Cardiac septum (tissue), 1 donor: ENCODE data around the gene RNF224. TPM values are rescaled to one million over a fixed set of nuclear protein-coding genes. Genes with fewer than 3 reads are reported as not detected.
"Not testable (repeated sequence)": the region's sequence is repeated elsewhere in the genome, so short reads cannot be mapped to it uniquely, and the experiment has no call there.

ENCODE experiments used
- DNase-seq: peaks from one replicate; pipeline ENCODE4 v3.0.0-alpha.2; 2020; ENCODE audit warnings: low spot score
- intact Hi-C: fragments of 100-400 bp; cut with DNase I; formaldehyde crosslinking; loops from one replicate; pipeline ENCODE4 v1.14.0; 2022
- total RNA-seq: library from RNA; stranded (reverse); fragmentation: NEBNext Ultra II Directional; extraction: Animal tissue kit (Norgen Biotek cat#: 25700); gene quantifications from one replicate; pipeline ENCODE4 v1.2.1, GENCODE V29; 2021
- donor health status: DM: no; HTN: no; CAD: no.

Gene RNF224
- total RNA-seq, 1 donor from 2014 or later = not detected

DNA sequence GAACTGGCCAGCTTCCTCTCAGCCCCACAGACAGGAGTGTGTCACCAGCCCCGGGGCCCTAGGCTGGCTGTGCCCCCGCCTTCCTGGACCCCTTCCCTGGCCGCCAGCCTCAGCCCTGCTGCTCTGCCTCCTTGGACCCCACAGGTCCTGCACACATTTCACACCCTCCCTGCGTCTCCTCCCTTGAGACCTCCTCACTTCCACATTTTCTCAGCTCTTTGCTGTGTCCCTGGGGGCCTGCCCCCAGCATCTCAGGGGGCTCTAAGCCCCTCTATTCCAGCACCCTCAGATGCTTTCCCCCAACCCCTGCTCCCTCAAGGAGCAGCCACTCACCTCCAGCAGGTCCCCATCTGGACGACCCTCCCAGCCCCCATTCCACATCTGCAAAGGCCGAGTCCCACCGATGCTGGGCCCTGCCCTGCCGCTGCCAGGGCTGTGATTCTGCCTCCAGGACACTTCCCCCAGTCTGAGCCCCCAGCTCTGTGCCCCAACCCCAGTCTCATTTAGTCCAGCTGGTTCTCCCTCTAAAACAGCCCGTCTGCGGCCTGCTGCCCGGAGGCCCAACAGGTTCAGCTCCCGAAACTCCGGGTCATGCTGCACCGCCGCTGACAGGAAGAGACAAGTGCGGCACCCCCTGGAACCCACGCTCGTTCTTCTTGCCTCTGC is 7.6 kb downstream of the RNF224 start:
- DNase-seq = no peak
- intact Hi-C loops = no loop called here

- intact Hi-C loops = no loop called here
- DNase-seq = no peak
Measured at GRCh38 chr9:137235424-137236237, 8.3 kb downstream of the RNF224 start.

DNA sequence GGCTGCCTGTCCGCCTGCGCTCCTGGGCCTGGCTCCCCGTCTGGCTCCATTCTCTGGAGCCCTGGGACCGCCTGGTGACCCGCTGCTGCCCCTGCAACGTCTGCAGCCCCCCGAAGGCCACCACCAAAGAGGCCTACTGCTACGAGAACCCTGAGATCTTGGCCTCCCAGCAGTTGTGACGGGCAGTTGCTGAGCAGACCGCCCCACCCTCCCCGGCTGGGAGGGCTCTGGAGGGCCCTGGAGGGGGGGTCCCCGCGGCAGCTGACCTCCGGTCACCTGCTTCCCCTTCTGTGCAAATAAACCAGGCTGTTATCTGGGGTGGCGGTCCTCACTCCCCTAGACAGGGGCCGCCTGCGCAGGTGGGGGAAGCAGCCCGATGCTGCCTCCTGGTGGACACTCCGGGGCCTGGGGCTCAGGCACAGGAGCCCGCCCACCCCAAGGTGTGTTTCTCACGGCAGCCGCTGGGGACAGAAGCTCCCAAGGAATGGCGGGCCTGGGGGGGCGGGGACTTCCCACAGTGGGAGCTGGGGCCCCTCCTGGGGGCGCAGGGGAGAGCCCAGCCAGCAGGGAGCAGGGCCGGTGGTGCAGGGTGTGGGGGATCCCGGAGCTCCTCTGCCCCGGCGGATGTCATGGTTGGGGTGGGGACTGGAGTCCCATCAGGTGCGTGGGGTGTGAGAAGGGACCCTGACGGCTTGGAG is 9.1 kb downstream of the RNF224 start:
- intact Hi-C loops = no loop called here

DNA sequence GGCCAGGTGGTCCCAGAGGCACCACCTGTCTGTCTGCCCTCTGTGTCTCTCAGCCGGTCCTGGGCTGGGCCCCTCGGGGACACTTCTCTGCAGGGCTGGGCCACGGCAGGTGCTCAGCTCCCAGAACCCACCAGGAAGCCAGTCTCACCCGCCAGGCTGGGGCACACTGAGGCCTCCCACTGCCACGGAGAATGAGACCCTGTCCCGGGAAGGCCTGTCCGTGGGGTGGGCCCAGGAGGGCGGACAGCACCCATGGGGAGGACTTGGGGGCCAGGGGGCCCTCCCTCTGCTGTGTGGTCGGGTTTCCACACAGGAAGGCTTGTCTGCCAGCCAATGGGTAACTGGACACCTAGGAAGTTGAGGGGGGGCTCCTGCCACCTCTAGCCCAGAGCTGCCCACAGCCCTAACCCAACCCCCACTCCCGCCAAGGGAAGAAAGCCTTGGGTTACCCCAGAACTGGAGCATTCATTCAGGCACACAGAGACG is 9.7 kb downstream of the RNF224 start:
- no peak for DNase-seq
- intact Hi-C loops = no loop called here

More for the DNA sequence above, 9.1 kb downstream of the RNF224 start:
- DNase-seq = peak; percentile 94

DNA sequence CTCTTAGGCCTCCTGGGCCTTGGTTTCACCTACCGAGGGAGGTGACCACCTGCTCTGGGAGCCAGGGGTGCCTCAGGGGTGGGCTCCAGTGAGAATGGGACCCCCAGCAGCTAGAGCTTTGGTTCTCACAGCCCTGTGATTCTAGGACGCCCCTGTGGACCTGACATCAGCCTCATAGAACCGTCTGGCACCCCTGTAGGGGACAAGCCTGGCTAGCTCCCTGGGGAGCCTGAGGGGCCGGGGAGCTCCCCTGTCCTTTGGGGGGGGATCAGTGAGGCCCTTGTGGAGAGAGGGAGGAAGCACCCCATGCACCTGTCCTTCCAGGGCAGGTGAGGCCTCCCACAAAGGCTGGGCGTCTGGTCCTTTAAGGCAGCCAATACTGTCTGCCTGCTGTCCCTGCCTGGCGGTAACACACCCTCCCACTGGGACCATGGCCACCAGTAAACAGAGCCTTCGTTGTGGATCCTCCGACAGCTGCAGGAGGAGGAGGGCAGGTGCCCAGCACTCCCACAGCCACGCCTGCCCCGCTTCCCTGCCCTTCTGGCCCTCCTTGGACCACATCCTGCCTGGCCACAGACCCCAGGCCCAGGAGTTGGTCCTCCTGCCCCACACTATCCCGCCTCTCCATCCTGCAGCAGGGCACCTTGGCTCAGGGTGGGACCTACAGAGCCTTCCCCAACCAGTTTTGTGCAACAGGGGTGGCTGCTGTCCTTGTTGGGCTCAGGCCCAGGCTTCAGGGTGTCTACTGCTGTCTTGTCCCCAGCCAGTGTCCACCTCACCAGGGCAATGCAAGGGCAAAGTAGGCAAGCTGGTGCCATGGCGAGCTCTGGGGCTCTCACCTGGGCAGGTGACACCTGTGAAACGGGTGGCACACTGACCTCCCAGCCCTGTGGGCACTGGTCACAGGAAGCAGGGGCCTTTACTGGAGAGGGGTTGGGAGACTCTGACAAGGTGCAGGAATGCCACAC is 10.7 kb downstream of the RNF224 start:
- DNase-seq = no peak
- intact Hi-C loops = loop anchor here (2.0 kb wide), 1 partner anchor 13 kb away; the partner anchor contains the start of gene CYSRT1

GRCh38 chr9:137239541-137240200 is 12.4 kb downstream of the RNF224 start:
- intact Hi-C loops = loop anchor here (1.0 to 2.0 kb wide), 3 partner anchors 15 to 169 kb away; partner anchors contain the start of genes CYSRT1 and NELFB
- DNase-seq = not testable (repeated sequence)

DNA sequence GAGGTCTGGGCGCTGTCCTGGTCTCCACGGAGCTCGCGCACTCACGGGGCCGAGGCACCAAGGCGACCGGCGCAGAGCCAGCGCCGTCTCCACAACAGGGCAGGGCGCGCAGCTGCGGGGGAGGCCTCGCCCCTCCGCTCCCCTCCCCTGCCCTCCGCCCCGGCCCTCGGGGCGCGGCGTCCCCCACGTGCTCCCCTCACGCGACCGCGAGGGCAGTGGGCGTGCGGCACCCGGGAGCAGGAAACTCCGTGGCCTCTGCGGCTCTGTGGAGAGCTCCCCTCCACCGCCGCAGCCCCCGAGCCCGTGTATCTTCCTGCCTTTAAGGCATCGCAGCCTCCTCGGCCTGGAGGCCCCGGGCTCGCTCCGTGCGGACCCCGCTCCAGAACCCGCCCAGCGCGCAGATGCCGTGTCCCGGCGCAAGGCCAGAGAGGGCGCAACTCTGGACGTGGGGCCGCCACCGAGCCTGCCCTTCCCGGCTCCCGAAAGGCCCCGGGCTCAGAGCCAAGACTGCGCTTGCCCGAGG is 13.1 kb downstream of the RNF224 start:
- peak; percentile 87 for DNase-seq
- intact Hi-C loops = loop anchor here (1.0 to 2.0 kb wide), 2 partner anchors 14 to 168 kb away; partner anchors contain the start of gene NELFB

- intact Hi-C loops = loop anchor here (1.0 to 2.0 kb wide), 2 partner anchors 14 to 167 kb away; partner anchors contain the start of gene NELFB
- DNase-seq = peak; percentile 99
Measured at GRCh38 chr9:137240841-137241489, 13.7 kb downstream of the RNF224 start, which contains the start of gene TUBB4B. TSS of gene TUBB4B (plus strand) at chr9:137241287. CDS start at chr9:137241361, 74 bp downstream.

DNA sequence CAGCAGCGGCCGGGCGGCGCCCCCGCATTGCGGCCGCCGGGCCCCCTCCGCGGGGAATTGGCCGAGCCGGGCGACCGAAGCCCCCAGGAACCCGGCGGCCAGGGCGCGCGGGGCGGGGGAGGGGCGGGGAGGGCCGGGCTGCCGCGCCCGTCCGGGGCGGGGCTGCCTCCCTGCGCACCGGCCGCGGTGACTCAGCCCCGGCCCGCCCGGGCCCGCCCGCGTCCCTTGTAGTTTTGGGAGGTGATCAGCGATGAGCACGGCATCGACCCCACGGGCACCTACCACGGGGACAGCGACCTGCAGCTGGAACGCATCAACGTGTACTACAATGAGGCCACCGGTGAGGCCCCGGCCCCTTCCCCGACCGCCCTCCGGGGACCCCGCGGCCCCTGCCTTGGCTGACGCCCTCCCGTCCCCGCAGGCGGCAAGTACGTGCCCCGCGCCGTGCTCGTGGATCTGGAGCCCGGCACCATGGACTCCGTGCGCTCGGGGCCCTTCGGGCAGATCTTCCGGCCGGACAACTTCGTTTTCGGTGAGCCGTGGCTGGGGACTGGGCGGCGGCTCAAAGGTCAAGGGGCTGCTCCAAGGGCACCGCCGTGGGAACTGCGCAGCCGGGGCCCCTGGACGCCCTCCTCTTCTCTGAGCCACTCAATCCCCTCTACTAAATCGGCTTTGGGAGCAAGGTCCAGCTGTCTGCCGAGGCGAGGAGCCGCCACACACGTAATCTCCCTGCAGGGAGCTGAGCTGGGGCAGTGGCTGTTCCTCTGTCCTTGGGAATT is 14.4 kb downstream of the RNF224 start:
- intact Hi-C loops = loop anchor here (2.0 kb wide), 1 partner anchor 13 kb away; the partner anchor contains the start of gene NELFB

GRCh38 chr9:137242269-137243203 is 15.2 kb downstream of the RNF224 start:
- DNase-seq = no peak
- intact Hi-C loops = no loop called here

More for the DNA sequence above, 14.4 kb downstream of the RNF224 start:
- DNase-seq = peak; percentile 87

GRCh38 chr9:137243266-137243625 is 15.9 kb downstream of the RNF224 start:
- DNase-seq, intact Hi-C loops: not testable (repeated sequence)

DNA sequence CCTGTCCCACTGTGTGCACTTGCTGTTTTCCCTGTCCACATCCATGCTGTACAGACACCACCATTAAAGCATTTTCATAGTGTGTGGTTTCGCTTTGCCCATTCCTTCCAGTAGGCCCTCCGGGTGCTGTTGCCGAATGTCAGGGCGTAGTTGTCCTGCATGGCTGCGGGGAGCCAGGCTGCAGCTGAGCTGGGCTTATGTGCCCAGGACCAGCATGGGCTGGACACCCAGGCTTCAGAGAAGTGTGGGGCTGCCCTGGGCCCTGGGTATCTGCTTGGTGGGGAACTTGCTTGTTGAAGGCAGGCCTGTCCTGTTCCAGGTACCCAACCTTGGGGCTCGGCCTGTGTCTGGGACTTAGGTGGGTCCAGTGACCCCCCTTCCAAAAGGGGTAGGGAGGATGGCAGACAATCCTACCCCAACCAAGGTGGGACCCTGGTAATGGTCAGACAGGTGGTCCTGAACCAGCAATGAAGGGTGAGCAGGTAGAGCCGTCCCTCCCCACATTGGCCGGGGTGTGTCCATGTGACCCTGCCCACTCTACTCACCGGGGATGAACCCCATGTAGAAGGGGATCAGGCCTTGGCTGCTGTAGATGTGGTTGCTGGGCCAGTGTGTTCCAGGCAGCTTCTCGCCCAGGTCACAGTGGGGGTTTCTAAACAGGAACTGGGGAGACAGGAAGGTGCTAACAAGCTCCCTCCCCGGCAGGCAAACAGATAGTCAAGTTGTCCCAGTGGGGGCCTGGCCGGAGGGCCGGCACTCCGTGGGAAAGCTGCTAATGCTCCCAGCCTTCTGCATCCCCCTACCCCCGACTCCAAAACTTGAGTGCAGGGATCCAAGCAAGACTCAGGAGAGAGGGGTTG is 16.6 kb downstream of the RNF224 start:
- intact Hi-C loops = no loop called here

GRCh38 chr9:137244486-137245449 is 17.5 kb downstream of the RNF224 start:
- intact Hi-C loops = no loop called here
- DNase-seq = no peak

More for the DNA sequence above, 16.6 kb downstream of the RNF224 start:
- no peak for DNase-seq
